NCI-H128 (cell line): ENCODE data around the gene FOXC2.

ENCODE experiments used
- DNase-seq: peaks from one replicate; lab custom pipeline; 2025; ENCODE audit not compliant: unreplicated experiment; lab: John Stamatoyannopoulos, UW

Gene FOXC2

DNA sequence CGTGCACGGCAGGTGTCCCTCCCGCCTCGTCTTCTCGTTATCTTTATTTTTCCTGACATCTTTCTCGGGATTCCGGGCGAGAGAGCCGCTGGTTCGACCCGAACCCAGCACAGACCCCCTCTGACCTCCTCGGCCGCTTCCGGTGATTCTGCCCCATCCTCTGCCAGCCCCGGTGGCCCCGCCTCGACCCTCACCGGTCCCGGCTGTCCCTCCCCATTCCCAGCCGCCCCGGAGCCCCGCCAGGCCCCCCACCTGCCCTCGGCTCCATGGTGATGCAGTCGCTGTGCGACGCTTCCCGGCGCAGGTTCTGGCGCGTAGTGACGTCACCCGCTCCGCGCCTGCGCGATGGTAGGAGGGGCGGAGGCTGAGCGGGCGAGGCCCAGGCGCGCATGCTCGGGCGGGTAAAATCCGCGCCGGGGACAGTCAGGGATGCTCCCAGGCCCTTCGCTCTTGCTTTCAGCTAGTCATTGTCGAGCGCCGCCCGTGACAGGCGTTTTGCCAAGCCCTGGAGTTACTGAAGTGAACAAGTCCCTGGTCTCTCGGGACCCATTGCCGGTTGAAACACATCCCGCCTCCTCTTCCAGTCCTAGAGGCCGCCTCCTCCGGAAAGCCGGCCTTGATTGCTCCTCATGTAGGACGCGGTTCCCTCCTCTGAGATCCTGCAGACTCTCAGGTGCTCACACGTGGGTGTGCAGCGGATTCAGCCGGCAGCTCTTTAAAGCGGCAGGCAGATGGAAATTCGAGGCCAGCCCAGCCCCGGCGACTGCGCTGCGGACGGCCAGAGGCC lies 11.5 kb upstream of the FOXC2 start, which contains the start of gene MTHFSD:
Gene MTHFSD, minus strand, starts transcription at position 319 of the 787 bp plus-strand sequence. Its CDS starts 51 bp downstream, at position 268.
- DNase-seq = peak; percentile 80

DNA sequence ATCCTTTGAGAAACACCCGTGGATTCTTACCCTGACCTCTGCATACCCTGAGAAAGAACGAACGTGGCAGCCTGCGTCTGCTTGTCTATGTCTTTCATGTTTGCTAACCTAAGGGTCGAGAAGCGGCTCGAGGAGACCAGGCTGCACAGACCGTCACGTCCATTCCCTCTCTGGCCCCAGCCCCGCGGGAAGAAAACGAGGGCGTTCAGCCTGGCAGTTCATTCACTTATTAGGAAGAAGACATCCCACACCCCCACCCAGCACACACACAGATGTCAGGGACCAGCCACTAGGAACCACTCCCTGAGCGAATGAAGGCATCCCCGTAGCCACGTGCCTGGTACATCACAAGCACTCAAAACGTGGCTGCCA lies 10.9 kb upstream of the FOXC2 start:
- no peak for DNase-seq

DNA sequence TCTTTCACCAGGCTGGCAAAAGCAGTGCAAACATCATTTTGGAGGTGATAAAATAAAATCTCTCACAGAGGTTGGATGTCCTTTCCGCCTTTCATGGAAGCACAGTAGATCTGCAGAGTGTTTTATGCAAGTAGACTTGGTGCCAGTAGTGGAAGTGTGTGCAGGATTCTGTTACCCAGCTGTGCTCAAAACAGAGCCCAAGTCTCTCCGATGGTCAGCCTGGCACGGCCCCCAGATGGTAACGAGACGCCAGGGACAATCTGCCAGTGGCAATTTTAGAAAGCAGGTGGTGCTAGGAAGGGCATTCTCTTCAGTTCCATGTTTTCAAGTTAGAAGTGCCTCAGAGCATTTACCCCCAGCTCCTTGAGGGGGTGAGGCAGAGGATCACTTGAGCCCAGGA lies 10.1 kb upstream of the FOXC2 start:
- DNase-seq = no peak

- no peak for DNase-seq
These were observed 9.0 kb upstream of the FOXC2 start for GRCh38 chr16:86557587-86557986.

GRCh38 chr16:86558355-86559193 lies 8.1 kb upstream of the FOXC2 start:
- DNase-seq = no peak

GRCh38 chr16:86559802-86560305 lies 6.8 kb upstream of the FOXC2 start:
- DNase-seq = no peak

- no peak for DNase-seq
These were observed 4.3 kb upstream of the FOXC2 start for GRCh38 chr16:86562356-86562755.

- DNase-seq = peak; percentile 42
These were observed 2.9 kb upstream of the FOXC2 start for GRCh38 chr16:86563469-86564345.

DNA sequence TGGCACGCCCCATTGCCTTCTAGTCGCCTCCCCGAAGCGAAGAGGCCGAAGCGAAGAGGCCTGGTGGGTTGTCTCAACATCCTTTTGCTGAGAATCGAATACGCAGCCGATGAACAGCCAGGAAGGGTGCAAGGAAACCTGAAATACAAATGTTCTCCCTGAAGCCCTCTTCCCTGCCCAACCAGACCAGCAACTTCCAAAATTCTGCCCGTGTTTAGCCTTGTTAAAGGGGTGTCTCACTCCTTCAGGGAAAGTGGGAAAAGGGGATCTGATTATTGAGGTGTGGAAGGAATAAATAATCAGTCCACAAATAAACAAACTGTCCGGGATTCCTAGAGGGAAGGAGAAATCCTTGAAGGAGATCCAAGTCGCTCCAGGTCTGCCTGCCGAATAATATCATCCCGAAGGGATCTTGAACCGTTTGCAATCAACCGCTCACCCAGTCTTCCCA lies 1.4 kb upstream of the FOXC2 start:
- no peak for DNase-seq

DNA sequence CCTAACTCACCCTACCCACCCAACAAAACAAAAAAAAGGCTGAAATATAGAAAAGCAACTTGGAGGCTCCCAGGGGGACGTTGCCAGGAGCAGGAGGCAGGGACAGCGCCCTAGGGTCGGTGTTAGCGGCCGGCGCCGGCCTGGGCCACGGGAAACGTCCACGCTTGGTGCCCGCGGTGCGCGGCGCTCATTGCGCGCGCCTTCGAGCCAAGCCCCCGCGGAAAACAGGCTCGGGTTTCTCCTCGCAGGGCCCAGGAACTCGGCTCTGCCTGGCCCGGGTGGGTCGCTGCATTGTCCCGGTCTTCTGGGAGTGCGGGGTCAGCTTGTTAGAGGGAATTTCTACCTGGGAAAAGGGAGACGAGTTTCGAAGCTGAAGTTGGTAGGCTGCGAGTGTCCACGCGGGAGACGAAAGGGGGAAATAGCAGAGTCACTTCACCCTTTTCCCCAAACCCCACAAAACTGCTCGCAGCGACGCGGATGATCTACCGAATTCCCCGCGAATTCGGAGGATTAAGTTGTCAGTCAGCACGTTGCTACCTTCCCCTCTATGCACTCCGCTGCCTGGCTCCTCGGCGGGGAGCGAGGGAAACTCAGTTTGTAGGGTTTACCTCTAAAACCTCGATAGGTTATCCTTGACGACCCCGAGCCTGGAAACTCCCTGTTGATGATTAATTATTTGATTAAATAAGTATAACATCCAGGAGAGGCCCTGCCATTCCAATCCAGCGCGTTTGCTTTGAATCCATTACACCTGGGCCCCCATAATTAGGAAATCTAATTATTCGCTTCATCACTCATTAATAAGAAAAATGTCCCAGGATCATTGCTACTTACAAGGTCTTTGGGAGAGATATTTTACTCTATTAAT lies 751 bp upstream of the FOXC2 start:
- DNase-seq = no peak

DNA sequence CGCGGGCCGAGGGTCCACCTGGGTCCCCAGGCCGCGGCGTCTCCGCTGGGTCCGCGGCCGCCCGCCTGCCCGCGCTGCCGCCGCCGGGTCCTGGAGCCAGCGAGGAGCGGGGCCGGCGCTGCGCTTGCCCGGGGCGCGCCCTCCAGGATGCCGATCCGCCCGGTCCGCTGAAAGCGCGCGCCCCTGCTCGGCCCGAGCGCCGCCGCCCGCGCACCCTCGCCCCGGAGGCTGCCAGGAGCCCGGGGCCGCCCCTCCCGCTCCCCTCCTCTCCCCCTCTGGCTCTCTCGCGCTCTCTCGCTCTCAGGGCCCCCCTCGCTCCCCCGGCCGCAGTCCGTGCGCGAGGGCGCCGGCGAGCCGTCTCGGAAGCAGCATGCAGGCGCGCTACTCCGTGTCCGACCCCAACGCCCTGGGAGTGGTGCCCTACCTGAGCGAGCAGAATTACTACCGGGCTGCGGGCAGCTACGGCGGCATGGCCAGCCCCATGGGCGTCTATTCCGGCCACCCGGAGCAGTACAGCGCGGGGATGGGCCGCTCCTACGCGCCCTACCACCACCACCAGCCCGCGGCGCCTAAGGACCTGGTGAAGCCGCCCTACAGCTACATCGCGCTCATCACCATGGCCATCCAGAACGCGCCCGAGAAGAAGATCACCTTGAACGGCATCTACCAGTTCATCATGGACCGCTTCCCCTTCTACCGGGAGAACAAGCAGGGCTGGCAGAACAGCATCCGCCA lies 504 bp downstream of the FOXC2 start:
- DNase-seq = no peak

GRCh38 chr16:86567701-86568581 lies 1.3 kb downstream of the FOXC2 start:
- DNase-seq = no peak

DNA sequence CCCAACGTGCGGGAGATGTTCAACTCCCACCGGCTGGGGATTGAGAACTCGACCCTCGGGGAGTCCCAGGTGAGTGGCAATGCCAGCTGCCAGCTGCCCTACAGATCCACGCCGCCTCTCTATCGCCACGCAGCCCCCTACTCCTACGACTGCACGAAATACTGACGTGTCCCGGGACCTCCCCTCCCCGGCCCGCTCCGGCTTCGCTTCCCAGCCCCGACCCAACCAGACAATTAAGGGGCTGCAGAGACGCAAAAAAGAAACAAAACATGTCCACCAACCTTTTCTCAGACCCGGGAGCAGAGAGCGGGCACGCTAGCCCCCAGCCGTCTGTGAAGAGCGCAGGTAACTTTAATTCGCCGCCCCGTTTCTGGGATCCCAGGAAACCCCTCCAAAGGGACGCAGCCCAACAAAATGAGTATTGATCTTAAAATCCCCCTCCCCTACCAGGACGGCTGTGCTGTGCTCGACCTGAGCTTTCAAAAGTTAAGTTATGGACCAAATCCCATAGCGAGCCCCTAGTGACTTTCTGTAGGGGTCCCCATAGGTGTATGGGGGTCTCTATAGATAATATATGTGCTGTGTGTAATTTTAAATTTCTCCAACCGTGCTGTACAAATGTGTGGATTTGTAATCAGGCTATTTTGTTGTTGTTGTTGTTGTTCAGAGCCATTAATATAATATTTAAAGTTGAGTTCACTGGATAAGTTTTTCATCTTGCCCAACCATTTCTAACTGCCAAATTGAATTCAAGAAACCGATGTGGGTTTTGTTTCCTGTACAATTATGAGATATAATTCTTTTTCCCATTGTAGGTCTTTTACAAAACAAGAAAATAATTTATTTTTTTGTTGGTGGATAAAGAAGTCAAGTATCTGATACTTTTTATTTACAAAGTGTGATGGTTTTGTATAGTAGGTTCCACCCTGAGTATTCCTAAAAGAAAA lies 2.3 kb downstream of the FOXC2 start:
- no peak for DNase-seq

DNA sequence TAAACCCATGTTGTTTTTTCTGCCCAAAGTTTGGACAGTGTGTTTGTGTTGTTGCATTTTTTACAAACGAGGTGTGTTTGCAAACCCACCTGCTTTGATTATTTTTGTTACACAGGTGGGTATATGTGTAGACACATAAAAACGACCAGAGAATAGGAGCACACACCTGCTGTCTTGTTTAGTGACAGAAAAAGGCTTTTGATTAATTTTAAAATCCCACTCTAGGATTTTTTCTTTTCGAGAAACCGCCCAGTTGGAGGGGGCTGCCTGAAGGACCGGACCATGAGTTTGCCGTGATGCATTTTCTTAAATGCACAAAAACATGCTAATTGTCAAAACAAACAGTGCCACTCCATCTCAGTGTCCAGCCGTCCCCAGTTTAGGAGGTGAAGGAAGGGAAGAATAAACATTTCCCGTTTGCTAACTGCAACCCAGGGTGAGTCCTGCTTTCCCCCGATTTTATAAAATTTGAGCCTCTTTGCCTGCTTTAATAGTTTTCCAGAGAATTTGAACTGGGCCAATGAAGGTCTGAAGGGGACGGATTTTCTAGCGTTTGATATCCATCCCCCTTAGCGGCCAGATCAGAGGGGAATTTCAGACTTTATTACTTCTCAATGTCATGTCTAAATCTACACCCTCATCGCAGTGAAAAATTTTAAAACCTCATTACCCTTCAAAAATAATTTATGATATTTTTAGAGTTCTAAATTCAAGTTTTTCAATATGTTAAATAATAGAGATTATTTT lies 3.2 kb downstream of the FOXC2 start:
- no peak for DNase-seq

DNA sequence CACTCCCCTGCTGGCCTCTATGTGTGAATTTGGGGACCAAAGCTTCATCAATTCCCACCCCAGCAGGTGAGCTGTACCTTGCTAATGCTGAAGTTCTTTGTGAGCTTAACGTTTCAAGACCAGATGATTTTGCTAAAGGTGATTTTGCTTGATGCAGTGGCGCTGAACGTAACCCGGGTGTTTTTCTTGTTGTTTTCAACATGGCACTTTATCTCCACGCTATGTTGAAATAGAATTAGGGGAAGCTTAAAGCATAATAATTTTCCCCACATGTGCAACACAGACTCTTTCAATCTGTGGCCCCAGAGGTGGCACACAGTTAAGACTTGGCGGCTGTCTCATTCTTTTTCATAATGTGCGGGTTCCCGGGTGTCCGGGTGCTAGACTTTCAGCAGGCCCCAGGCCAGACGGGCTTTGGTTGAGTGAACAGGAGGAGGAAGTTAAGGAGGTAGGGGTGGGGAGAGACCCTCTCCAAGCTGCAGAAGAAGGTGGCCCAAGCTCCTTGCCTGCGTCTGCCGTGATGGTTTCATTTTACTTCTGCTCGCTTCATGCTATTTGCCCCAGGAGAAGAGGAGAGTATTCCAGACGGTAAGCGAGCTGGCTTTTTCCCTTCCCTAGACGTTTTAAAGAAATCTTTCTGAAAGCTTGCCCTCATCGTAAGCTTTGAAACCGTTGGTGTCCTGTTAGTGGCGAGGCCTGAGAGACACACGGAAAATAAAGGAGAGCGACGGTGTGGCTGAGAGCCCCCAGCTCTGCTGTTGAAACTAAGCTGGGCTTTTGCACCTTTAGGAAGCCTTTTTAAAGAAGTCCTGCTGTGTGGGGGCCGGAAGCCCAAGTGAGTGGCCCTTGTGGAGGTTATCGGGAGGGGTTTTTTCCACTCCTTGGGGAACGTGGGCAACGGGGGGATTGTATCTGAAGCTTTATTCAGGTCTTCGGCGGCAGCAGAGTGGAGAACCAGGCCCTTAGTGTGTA lies 4.2 kb downstream of the FOXC2 start:
- no peak for DNase-seq
